Prostate gland (tissue), 2 donors: ENCODE data around the gene FMO2.

Experiments
- POLR2A ChIP-seq: fragments of 450-650 bp; IDR thresholded peaks from one replicate; pipeline ENCODE4 v1.6.1; 2016; ENCODE audit warnings: antibody characterized with exemption, mild to moderate bottlenecking
- POLR2AphosphoS5 ChIP-seq: sonication (generic); formaldehyde crosslinking; IDR thresholded peaks from one replicate; pipeline ENCODE4 v1.6.1; 2017; ENCODE audit warnings: antibody characterized with exemption
- TF ChIP-seq, protein P1 (sequence below), 4 experiments: fragments of 200-600 bp in 2 of 4; fragments of 450-650 bp in 2 of 4; sonication (generic) in 2 of 4; IDR thresholded peaks; 1 replicate in 3 of 4; 2 replicates in 1 of 4; pipeline ENCODE4 v1.5.1; 2016 to 2019; ENCODE audit warnings: antibody characterized with exemption in 4 of 4, mild to moderate bottlenecking in 2 of 4, moderate library complexity in 2 of 4

- TF ChIP-seq POLR2A = no peak
- TF ChIP-seq, protein P1, sequence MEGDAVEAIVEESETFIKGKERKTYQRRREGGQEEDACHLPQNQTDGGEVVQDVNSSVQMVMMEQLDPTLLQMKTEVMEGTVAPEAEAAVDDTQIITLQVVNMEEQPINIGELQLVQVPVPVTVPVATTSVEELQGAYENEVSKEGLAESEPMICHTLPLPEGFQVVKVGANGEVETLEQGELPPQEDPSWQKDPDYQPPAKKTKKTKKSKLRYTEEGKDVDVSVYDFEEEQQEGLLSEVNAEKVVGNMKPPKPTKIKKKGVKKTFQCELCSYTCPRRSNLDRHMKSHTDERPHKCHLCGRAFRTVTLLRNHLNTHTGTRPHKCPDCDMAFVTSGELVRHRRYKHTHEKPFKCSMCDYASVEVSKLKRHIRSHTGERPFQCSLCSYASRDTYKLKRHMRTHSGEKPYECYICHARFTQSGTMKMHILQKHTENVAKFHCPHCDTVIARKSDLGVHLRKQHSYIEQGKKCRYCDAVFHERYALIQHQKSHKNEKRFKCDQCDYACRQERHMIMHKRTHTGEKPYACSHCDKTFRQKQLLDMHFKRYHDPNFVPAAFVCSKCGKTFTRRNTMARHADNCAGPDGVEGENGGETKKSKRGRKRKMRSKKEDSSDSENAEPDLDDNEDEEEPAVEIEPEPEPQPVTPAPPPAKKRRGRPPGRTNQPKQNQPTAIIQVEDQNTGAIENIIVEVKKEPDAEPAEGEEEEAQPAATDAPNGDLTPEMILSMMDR (IDR thresholded peaks at IDR 0.05) = peak in 2 of 4 experiments; percentile 8 to 51
- no peak for TF ChIP-seq POLR2AphosphoS5
Measured at GRCh38 chr1:171251042-171251951, 66.2 kb downstream of the FMO2 start.
